Aortic smooth muscle cell (primary cell): Measurements from ENCODE around the gene CNIH1. TPM values are rescaled to one million over a fixed set of nuclear protein-coding genes. Genes with fewer than 3 reads are reported as not detected.

Experiments
- total RNA-seq: library from RNA; depleted of rRNA; stranded (reverse); fragments of >200 nt; gene quantifications from 2 replicates; pipeline ENCODE4 v1.2.3, GENCODE V29; 2014

The CNIH1 gene
- 81.1 and 109 TPM in 2 replicates for total RNA-seq

DNA sequence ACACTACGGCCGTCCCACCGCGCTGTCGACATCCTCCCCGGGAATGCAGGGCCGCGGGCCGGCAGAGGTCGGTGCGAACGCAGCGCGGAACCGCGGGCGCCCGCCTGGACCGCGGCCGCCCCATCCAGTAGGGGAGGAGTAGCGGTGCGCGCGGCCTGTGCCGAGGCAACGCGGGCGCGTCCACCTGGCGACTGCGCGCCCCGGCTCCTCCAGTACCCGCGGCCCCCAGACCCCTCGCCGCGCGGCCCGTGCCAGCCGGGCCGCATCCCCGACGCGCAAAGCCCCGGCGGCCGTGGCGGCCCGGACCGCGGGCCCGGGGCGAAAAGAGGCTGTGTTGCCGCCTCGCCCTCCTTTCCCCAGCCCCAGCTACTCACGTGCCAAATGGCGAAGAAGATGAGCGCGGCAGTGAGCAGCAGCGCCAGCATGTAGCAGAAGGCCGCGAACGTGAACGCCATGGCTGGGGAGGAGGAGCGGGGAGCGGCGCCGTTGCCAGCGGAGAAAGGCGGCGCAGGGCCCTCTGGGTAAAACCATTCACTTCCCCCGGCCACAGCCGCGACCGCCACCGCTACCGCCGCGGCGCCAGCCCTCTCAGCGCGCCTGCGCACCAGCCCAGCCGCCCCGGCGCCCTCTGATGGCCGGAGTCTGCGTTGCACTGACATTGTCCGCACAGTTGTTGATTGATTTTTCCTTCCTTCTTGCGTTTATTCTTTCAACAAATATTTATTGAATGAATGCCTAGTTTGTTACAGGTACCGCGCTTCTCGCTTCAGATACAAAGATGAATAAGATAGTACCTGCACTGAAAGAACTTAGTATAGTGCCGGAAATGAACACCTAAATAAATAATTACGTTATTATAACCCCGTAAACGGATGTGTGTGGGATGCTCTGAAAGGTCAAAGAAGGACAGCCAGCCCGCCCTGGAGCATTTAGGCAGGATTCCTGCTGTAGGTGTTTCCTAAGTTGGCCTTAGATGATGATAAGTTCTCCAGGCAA, at the start of gene CNIH1:
Gene CNIH1 (minus strand): TSS at position 502 of the 996 bp plus-strand sequence. CDS start 47 bp downstream, at position 455.

DNA sequence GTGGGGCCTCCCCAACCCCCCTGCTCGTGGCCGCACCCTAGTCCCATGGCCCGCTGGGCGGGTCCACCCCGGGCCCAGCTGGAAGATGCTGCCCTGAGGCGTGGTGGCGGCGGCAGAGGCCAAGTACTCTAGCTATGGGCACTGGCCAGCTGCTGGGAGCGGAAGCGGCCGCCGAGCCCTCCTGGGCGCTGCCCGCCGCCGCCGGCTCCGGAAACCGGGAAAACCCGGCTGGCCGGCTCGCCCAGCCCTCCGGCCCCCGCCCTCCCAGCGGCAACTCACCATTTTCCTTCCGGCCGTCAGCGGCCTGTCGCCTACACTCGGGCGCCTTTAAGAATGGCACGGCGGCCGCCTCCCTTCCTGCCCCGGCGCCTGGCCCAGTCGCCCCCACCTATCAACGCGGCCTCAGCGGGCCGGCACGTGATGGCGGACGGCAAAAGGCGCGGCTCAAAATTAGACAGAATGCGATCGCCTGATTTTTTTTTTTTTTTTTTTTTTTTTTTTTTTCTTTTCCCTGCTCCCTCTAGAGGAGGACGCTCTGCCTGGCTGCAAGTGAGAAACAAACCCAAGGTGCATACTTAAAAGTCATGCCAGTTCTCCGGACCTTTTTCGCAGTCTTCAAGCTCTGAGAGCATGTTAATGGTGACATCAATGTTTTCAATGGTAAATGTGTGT, 47.6 kb upstream of the CNIH1 start, which contains the start of gene GMFB:
Gene GMFB (minus strand): TSS at position 335 of the 672 bp plus-strand sequence. CDS start 53 bp downstream, at position 282.

GRCh38 chr14:54396493-54397335, 44.5 kb downstream of the CNIH1 start, which contains the start of gene CDKN3:
CDKN3 (plus strand) TSS chr14:54397007; CDS start chr14:54397069, 62 bp downstream.

Other genes starting within 250 kb of the CNIH1 start
- 52.8 and 68.6 TPM in 2 replicates for gene CDKN3, start 44.4 kb downstream of the CNIH1 start, total RNA-seq
- 86.5 and 104 TPM in 2 replicates for gene GMFB, start 47.6 kb upstream of the CNIH1 start, total RNA-seq
- gene CGRRF1, start 68.5 kb upstream of the CNIH1 start, total RNA-seq = 10.4 TPM in 2 replicates
- gene SAMD4A, start 125.8 kb upstream of the CNIH1 start, total RNA-seq = 19.7 and 22.3 TPM in 2 replicates